GM19468 (cell line): ENCODE results near the gene C1QC.

Experiments
- ATAC-seq: cut with Tn5 transposase; IDR thresholded peaks from one replicate; pipeline ENCODE4 v1.9.1; 2021; ENCODE audit warnings: mild to moderate bottlenecking, moderate library complexity, moderate number of reproducible peaks; ENCODE audit not compliant: unreplicated experiment; ENCODE audit errors: extremely low read depth

Gene C1QC

DNA sequence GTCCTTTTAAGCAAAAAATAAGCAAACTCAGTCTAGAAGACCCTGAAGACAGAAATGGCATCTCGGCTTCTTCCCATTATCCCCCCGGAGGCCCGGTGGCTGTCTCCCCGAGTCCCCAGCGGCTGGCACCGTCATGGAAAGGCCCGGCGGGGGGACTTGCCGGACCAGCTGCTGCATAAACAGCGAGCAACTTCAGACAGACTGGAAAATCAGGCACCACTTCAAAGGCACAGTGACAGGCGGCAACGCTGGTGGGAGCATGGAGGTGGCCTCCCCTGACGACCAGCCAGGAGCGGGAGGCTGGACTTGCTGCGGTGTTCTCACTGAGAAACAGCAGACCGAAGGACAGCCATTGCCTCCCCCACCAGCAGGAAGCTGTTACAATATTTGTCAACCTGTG, 25.4 kb upstream of the C1QC start:
- no peak for ATAC-seq

DNA sequence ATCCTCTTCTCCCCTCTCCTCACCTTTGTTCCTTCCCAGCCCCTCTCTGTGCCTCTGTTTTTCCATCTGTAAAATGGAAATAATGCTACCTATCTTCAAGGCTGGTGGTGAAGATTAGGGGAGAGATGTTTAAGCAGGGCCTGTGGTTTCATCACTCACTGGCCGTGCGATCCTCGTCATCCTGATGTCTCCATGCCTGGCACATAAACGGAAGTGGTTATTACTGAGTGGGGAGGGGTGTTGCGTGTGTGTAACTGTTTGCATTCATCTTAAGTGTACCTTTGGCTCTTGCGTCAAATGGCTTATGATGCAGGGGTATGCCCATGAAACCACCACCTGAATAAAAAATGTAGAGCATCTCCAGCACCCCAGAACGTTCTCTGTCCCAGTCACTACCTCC, 24.2 kb upstream of the C1QC start:
- ATAC-seq, result no peak

DNA sequence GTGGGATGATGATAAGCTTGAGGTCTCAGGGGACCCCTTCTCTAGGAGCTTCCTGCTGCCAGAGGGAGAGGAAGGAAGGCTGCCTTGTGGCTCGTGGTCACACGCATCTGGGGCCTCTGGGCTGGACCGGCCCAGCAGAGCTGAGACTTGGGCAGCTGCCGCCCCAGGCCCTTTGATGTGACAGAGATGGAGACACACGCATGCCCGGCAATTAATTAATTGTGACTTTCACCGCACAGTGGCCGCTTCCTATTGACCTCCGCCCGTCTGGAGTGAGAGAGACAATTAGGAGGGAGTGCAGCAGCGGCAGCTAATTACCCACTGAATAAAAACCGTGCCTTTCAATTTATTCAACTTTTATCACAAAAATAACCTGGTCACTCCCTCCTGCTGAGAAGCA, 23.6 kb upstream of the C1QC start:
- ATAC-seq, result no peak

DNA sequence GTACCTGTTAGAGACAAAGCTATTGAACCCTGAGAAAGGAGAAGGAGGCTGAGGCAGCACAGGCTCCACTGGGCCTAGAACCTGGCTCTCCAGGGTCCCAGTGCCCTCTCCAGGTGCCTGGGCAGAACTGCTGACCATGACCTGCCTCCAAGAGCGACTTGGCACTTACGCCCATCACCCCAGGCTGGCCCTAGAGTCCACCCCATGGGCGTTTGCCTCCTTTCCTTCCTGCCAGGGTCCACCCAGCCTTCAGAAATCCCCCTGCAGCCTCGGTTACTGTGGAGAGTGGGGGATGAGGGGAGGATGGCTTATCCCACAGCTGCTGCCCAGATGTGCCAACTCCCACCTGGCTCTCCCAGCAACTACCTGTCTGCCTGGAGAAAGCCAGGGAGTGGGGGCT, 21.7 kb upstream of the C1QC start:
- ATAC-seq, result no peak

DNA sequence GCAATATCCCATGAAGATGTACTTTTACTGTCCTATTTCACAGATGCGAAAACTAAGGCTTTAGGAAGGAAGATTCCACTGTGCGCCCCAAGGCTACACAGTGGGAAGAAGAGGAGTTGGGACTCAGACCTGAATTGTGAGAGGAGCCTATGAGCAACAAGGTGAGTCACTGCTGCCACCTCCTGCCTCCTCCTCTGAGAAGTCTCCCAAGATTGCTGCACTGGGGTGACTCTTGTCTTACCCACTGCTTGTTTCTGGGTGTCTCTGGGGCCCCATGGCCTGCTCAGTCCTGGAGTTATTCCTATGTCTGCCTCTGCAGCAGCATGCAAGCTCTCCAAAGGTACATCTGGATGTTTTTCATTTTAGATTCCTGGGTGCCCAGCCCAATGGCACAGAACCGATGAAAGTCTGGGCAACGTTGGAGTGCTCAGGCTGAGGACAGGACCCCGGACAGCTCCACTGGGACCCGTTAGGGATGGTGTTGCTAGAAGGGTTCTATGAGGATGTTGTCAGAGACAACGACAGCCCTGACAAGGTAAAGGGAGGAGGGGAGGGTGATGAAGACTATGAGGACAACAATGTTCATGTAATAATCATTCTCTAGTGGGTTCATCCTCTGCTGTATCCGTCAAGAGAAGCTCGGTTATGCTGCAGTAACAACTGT, 18.0 kb upstream of the C1QC start:
- ATAC-seq, result no peak

DNA sequence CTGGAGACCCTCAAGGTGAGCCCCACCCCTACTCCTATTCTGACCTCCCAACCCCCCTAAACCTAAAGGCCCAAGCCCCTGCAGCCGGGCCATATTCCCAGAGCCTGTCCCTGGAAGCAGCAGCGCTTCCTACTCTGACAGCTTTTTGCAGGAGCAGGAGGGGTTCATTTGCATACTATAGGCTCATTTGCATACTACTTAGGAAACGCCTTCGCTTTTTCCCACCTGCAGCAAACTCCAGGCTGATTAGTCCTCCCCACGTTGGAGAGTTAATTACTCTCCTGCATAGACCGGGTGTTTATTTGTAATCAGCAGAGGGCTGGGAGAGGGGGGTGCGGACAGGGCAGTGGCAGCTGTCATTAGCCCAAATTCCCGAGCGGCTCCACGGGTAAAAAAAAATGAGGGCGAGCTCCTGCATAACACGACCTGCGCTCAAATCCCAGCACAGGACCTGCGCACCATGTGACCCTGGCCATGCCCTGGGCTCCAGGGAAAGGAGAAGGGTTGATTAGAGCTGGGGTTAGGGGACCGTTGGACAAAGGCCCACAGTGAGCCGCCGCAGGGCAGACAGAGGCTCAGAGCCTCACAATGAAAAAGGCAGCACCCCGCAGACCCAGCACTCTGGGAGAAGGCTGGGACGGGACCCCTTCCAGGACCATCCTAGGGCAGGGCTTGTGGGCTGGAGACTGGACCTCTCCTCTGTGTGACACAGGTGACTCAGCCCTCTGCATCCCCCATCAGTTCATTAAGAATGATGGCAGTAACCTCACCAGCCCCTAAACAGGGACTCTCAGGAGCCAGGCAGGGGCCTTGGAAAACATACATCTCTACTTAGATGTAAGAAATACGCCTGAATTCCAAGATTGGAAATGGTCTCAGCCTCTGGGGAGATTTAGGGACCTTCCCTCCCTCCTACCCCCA, 16.9 kb upstream of the C1QC start:
- no peak for ATAC-seq

DNA sequence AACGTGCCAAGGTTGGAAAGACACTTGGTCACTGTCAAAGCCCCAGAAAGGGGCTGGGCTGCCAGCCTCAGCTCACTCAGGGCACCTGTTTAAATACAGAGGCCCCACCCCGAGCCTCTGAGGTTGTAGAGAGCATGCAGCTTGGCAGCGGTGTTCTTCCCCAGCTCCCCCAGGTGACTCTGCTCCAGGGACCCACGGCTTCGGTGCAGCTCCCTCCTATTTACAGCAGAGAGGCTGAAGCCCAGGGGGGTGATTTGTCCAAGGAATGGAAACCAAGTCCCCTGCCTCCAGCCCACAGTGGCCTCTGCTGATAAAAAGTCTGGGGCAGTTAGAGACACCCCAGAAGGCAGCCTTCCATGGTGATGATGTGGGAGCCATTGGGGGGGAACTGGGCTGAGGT, 16.1 kb upstream of the C1QC start:
- ATAC-seq, result no peak

DNA sequence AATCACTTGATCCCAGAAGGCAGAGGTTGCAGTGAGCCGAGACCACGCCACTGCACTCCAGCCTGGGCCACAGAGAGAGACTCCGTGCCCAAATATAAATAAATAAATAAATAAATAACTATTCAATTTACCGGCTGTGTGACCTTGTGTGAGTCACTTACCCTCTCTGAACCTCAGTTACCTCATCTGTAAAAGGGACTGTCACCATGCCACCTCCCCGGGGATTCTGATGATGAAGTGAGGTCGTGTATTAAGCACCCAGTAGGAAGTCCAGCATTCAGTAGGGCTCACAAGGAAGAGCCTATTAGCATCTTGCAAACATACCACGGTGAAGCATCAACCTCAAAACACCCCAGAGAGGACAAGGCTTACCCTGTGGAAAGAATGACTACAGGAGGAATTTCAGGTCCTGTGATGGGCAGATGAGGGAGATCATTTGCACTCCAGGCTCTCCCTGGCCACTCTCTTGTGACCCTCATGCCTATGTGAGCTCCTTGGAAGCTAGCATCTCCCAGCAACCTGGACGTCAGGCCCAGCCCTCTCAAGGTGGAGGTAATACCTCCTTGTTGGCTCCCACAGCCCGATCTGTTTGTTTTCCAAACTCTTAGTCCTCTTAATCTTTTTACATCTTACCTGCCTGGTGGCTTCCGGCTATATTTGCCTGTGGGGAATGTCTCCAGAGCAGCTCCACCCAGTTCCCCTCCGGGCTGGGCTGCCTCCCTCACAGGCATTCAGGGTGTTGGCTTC, 14.6 kb upstream of the C1QC start:
- ATAC-seq, result no peak

DNA sequence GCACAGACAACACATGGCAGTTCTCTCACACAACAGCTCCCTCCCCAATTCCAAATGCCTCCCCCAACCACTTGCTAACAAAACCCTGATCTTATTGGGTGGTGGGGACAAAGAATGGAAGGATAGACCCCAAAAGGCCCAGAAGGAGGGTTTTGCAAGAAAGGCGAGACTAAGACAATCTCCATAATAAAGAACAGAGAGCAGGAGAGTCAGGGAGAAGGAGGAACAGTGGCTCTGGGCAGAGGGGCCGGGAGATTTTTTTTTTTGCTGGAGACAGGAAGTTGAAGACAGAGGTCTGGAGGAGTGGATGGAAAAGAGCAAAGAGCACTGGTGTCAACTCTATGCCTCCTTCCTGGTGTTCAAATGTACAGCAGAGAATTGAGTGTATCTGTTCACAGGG, 13.5 kb upstream of the C1QC start:
- no peak for ATAC-seq

DNA sequence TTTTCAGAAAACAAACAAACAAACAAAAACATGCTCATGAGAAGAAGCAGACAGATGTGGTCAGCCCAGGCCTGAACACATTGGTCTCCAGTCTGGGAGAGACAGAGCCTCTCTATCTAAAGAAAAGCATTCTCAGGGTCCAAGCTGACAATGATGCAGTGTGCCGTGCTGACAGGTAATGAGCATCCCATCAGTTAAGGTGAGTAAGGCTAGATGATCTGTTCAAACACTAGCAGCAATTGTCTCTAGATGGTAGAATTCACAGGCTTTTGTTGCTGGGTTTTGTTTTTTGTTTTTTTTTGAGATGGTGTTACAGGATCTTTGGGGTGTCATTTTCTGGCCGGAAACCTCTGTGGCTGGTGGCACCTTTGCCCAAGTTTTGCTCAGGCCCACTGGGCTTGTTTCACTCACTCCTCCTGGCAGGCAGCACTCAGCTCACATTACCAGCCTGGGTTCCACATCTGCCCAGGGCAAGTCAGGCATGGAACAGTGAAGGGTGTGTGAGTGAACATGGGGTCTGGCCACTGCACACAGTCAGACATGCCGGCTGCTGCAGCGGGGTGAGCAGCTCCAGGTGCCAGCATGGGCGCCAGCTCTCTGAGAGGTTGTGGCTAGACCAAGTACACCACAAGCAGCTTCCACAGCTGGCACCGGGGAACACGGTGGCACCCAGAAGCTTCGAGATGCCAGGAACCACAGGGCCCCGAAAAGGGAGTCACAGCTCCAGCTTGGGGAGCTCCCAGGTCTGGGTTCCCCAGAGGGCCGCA, 9.6 kb upstream of the C1QC start:
- ATAC-seq, result no peak

DNA sequence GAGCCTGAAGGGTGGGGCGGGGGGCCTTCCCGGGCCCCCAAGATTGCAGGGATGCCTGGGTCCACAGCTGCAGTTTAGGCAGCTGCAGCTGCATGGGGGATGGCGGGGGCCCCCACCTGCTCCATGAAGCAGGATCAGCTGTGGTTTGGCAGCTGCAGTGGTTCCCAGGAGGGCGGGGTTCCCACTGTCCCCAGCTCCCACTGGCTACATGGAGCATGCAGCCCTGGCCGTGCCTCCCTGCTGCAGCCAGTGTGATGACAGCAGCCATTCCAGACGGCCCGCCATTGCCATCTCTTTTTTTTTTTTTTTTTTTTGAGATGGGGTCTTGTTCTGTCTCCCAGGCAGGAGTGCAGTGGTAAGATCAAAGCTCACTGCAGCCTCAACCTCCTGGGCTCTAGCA, 8.0 kb upstream of the C1QC start:
- no peak for ATAC-seq

DNA sequence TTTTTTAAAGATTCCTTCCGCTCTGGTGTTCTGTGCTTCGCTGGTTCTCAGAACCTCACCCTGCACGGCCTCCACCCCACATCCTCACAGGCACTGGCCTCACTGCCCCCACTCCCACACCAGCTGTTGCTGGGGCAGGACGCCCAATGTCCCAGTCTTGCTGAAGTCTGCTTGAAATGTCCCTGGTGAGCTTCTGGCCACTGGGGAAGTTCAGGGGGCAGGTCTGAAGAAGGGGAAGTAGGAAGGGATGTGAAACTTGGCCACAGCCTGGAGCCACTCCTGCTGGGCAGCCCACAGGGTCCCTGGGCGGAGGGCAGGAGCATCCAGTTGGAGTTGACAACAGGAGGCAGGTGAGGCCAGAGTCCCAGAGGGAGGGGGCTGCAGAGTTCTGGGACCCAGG, 7.1 kb upstream of the C1QC start, which contains the start of gene C1QA:
C1QA (plus strand) TSS at position 276 of the 400 bp plus-strand sequence. CDS start 989 bp downstream, outside the sequence.
- no peak for ATAC-seq

DNA sequence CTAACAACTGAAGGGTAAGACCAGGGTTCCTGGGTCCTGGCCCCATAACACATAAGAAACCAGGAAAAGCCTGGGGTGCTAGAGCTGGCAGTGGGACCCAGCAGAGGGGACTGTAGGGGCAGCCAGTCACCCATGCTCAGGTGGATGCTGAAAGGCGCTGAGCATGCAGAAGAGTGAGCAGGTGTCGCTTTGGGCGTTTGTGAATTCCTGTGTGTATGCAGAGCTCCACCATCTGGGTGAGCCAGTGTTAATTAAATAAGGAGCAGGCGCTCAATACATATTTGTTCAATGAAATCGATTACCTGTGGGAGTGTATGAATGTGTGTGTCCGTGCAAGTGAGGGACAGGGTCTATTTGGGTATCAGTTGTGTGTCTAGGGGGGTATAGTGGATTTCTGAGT, 6.5 kb upstream of the C1QC start:
- ATAC-seq, result no peak

DNA sequence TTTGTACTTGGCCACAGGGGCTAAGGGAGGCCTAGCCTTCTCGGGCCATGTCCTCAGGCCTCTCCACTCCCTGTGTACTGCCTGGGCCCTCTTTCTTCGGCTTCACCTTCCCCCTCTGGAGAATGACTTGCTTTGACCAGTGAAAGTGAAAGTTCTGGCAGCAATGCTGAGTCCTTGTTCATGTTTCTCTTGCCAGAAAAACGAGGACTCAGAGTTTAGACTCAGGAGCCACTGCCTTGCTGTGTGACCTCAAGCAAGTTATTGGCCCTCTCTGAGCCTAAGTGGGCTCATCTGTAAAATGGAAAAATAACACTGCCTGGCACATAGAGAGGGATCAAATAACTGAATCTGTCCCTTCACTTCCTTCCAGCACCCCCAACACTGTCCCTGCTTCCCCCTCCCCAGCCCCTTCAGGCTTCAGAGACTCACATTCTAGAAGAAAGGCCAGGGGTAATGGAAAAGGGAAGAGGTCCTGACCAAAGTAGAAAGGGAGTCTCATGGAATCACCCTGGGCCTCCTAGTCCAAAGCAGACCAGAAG, 5.5 kb upstream of the C1QC start:
- ATAC-seq, result no peak

DNA sequence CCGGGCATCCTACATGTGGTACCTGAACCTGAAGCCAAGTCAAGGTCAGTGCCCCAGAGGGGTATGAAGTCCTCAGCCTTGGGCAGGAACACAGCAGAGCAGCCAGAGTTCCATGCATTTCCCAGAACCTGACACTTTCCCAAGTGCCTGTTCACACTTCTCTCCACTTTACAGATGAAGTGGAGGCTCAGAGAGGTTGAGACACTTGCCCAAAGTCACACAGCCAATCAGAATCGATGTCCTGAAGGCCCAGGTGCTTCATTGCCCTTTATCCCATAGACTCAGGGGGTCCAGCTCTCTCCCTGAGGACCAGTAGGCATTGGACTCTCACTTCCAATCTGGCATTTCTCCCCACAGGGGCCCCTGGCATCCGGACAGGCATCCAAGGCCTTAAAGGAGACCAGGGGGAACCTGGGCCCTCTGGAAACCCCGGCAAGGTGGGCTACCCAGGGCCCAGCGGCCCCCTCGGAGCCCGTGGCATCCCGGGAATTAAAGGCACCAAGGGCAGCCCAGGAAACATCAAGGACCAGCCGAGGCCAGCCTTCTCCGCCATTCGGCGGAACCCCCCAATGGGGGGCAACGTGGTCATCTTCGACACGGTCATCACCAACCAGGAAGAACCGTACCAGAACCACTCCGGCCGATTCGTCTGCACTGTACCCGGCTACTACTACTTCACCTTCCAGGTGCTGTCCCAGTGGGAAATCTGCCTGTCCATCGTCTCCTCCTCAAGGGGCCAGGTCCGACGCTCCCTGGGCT, 4.8 kb upstream of the C1QC start:
- no peak for ATAC-seq

DNA sequence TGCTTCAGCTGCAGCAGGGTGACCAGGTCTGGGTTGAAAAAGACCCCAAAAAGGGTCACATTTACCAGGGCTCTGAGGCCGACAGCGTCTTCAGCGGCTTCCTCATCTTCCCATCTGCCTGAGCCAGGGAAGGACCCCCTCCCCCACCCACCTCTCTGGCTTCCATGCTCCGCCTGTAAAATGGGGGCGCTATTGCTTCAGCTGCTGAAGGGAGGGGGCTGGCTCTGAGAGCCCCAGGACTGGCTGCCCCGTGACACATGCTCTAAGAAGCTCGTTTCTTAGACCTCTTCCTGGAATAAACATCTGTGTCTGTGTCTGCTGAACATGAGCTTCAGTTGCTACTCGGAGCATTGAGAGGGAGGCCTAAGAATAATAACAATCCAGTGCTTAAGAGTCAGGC, 4.1 kb upstream of the C1QC start:
- no peak for ATAC-seq

DNA sequence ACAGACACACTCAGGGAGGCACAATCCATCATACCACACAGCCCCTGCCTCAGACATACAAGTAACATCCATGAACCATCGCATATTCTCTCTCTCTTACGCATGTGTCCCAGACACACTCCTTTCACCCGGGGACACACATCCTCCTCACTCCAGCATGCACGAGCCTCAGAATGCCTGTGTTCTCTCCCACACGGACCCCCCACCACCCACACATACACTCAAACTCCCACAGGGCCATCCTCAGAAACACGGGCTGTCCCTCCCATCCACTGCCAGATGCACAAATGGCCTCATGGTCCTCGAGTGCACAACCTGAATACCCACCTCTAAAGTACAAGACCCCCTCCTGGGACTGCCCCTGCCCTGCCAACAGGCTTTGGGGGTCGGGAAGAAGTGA, 2.2 kb upstream of the C1QC start:
- ATAC-seq, result no peak

DNA sequence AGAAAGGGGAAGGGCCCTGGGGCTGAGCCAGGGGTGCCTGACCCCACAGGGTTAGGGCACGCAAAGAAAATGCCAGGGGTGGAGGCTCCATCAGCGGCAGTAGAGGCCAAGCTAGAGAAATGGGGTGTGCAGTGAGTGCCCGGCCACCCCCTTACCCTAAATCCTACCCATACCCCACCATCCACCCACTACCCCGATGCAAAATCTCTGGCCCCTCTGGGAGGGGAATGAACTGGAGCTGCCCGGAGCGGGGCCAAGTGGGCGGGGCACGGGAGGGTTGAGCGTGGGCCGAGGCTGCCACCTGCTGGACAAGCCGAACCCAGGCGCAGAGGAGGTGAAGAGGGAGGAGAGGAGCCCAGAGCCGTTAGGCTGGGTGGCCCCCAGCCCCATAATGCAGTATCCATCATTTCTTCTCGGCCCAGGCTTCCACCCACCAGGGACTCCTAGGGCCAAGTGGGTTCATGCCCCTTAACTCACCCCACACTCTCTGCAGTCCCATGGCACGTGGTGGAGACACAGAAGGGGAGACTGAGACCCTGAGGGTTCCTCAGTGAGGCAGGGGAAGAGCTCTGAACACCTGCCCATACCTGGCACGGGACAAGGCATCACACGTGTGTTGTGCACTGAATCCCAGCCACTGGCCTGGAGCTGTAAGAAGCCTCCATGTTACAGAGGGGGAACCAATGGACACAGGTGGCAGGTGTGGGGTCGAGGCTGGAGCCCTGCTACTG, 1.4 kb upstream of the C1QC start:
- no peak for ATAC-seq

DNA sequence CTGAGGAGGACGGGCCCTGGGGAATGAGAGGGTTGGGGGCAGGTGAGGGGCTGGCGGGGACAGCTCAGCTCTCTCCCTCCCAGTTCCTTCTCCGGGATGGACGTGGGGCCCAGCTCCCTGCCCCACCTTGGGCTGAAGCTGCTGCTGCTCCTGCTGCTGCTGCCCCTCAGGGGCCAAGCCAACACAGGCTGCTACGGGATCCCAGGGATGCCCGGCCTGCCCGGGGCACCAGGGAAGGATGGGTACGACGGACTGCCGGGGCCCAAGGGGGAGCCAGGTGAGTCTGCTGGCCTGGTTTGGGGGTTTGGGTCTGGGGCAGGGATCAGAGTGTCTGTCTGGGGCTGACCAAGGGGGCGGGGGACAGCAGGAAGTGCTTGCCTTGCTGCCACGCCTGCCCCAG, 495 bp downstream of the C1QC start:
- no peak for ATAC-seq
